ENCODE data around the gene MAP2K2.
A peak's percentile ranks its signal among the peaks of the same experiment; 100 is the strongest.
"Not testable (repeated sequence)": the region's sequence is repeated elsewhere in the genome, so short reads cannot be mapped to it uniquely, and the experiment has no call there.

The MAP2K2 gene

DNA sequence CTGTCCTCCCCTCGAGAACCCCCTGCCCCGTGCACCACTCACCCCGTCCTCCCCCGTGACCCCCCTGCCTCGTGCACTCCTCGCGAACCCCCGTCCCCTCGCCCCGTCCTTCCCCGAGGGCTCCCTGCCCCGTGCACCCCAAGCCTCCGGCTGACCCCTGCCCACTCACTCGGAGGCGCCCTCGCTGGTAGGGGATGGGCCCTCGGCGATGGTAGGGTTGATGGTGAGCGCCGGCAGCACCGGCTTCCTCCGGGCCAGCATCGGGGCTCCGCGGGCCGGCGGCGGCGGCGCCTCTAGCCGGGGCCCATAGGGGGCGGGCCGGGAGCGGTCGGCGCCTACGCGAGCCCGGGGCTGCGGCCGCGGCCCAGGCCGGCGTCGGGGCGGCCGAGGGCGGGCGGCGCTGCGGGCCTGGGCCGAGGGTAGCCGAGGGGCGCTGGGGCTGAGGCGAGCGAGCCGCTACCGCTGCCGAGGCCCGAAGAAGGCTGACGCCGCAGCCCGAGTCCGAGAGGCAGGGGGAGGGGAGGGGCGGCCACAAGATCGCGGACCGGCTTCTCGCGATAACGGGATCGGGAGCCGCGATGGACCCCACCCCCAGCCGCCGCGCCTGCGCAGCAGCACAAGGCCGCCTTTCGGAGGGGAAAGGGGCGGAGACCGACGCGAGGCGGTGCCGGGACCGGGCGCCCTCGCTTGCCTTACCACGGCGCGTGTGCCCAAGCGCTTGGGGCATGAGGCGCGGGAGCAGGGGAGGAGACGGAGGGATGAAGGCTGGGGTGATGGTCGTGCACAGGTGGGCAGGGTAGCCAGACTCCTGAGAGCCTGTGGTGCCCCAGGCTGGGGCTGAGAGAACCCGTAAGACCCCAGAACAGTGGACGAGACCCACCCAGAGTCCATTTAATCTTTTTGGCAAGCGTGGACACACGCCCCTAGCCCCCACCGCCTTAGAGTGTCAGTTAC lies at the start of gene MAP2K2:
MAP2K2 (minus strand) TSS at position 508 of the 954 bp plus-strand sequence; CDS start at position 261, 247 bp downstream.
- peak within 1 kb of the TSS; percentile 97 for H3K9ac ChIP-seq (ENCODE audit: insufficient read length)
- DNase-seq (ENCODE audit: low read depth, low spot score), result peak; percentile 40
- TF ChIP-seq EZH2 (IDR thresholded peaks at IDR 0.05) (no peak), FOXP2 (optimal IDR thresholded peaks at IDR 0.05; ENCODE audit: control extremely low read depth, extremely low read length, insufficient read depth) (peak; percentile 53), POLR2AphosphoS5 (IDR thresholded peaks at IDR 0.05; ENCODE audit: borderline replicate concordance, low read depth, low read length) (peak; percentile 95)
- no peaks in the 10 kb centered on the region for H3K9me3 ChIP-seq (ENCODE audit: low read depth, low read length)
- H3K36me3 ChIP-seq (ENCODE audit: insufficient read depth, low read length), result peaks cover 4% of the 10 kb centered on the region; the same call in 1 of the 2 replicates
- peak within 1 kb of the TSS; percentile 63; the same call in 1 of the 2 replicates for H3K27ac ChIP-seq
- H3K4me3 ChIP-seq, result peak within 1 kb of the TSS; percentile 76

DNA sequence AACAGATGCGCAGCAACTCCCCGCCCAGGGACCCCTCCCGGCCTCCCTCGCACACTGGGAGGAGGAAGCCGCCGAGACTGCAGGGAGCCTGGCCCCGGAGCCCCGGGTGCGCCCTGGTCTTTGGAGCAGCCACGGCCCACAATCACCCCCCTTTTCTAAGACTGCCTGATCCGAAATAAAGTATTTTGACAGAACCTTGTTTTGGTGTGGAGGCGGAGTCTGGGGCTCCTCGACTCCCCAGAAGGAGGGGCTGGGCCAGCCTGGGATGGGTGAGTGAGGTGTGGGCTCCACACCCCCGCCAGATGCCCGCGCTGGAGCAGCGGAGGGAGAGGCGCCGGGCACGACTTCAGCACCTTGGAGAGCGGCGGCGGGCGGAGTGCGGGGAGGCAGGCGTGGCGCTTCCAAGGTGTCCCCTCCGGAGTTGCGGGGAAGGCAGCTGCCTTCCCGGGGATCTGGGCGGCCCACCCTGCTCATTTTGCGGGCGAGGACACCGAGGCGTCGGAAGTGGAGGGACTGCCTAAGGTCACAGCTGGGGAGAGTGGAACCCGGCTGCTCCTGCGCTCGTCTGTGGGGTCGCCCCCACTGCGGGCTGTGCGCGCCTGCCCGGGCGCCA lies 49.0 kb upstream of the MAP2K2 start:
- TF ChIP-seq FOXP2 (optimal IDR thresholded peaks at IDR 0.05; ENCODE audit: control extremely low read depth, extremely low read length, insufficient read depth) (no peak), POLR2AphosphoS5 (IDR thresholded peaks at IDR 0.05; ENCODE audit: borderline replicate concordance, low read depth, low read length) (no peak), EZH2 (IDR thresholded peaks at IDR 0.05) (no peak)
- Histone ChIP-seq H3K9ac (ENCODE audit: insufficient read length) (no peak overlapping the region), H3K4me3 (no peak overlapping the region), H3K9me3 (ENCODE audit: low read depth, low read length) (no peaks in the 10 kb centered on the region), H3K36me3 (ENCODE audit: insufficient read depth, low read length) (no peaks in the 10 kb centered on the region), H3K27ac (no peak overlapping the region)
- DNase-seq (ENCODE audit: low read depth, low spot score), result no peak

DNA sequence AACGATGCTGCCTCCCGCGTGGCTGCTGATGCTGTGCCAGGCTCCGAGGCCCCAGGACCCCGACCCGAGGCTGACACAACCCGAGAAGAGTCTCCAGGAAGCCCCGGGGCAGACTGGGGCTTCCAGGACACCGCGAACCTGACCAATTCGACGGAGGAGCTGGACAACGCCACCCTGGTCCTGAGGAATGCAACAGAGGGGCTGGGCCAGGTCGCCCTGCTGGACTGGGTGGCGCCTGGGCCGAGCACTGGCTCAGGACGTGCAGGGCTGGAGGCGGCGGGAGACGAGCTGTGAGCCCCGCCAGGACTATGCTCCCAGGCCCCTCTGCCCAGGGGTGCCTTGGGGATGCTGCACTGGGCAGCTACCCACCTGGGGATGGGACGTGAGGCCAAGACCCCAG lies 47.8 kb upstream of the MAP2K2 start:
- H3K27ac ChIP-seq, result no peak overlapping the region
- no peak overlapping the region for H3K4me3 ChIP-seq
- no peak overlapping the region for H3K9ac ChIP-seq (ENCODE audit: insufficient read length)
- no peaks in the 10 kb centered on the region for H3K9me3 ChIP-seq (ENCODE audit: low read depth, low read length)
- TF ChIP-seq POLR2AphosphoS5 (IDR thresholded peaks at IDR 0.05; ENCODE audit: borderline replicate concordance, low read depth, low read length) (no peak), EZH2 (IDR thresholded peaks at IDR 0.05) (no peak), FOXP2 (optimal IDR thresholded peaks at IDR 0.05; ENCODE audit: control extremely low read depth, extremely low read length, insufficient read depth) (no peak)
- DNase-seq (ENCODE audit: low read depth, low spot score), result no peak
- no peaks in the 10 kb centered on the region for H3K36me3 ChIP-seq (ENCODE audit: insufficient read depth, low read length)

DNA sequence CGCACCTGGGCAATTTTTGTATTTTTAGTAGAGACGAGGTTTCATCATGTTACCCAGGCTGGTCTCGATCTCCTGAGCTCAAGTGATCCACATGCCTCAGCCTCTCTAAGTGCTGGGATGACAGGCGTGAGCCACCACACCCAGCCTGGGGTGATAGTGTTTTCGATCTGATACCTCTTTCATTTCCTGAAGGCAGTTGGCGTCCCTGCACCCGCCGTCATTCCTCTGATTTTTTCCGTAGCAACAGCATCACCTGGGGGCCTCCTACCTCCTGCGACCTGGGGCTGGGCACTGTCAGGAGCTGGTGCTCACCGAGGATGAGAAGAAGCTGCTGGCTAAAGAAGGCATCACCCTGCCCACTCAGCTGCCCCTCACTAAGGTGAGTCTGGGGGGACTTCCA lies 40.3 kb upstream of the MAP2K2 start:
- TF ChIP-seq FOXP2 (optimal IDR thresholded peaks at IDR 0.05; ENCODE audit: control extremely low read depth, extremely low read length, insufficient read depth) (no peak), POLR2AphosphoS5 (IDR thresholded peaks at IDR 0.05; ENCODE audit: borderline replicate concordance, low read depth, low read length) (no peak), EZH2 (IDR thresholded peaks at IDR 0.05) (no peak)
- Histone ChIP-seq H3K36me3 (ENCODE audit: insufficient read depth, low read length) (no peaks in the 10 kb centered on the region), H3K9ac (ENCODE audit: insufficient read length) (no peak overlapping the region), H3K9me3 (ENCODE audit: low read depth, low read length) (no peaks in the 10 kb centered on the region), H3K4me3 (no peak overlapping the region), H3K27ac (no peak overlapping the region)
- DNase-seq (ENCODE audit: low read depth, low spot score), result no peak

DNA sequence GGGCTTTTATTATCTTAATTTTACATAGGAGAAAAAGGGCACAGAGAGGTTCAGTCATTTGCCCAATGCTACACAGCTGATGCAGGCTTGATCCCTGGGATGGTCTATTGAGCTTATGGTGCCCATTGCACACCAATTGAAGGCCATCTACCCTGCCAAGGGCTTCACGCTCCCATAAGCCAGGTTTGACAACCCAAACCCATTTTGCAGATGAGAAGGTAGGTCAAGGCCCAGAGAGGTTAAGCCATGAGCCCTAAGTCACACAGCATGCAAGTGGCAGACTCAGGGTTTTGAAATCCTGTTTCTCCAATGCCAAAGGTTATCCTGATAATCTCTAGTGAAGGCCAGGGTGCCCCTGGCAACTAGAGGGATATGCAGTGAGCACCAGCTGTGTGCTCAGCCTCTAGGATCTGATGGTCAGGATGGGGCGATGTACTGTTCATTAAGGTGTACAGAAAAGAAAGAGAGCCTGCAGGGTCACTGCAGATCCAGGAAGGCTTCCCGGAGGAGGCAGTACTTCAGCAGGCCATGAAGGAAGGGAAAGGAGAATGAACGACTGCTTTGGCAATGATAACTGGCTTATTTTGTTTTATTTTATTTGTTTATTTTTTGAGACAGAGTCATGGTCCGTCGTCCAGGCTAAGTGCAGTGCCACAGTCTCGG lies 37.6 kb upstream of the MAP2K2 start:
- TF ChIP-seq EZH2 (IDR thresholded peaks at IDR 0.05) (no peak), FOXP2 (optimal IDR thresholded peaks at IDR 0.05; ENCODE audit: control extremely low read depth, extremely low read length, insufficient read depth) (no peak), POLR2AphosphoS5 (IDR thresholded peaks at IDR 0.05; ENCODE audit: borderline replicate concordance, low read depth, low read length) (no peak)
- Histone ChIP-seq H3K27ac (no peak overlapping the region), H3K36me3 (ENCODE audit: insufficient read depth, low read length) (no peaks in the 10 kb centered on the region), H3K9ac (ENCODE audit: insufficient read length) (no peak overlapping the region), H3K9me3 (ENCODE audit: low read depth, low read length) (no peaks in the 10 kb centered on the region), H3K4me3 (no peak overlapping the region)
- DNase-seq (ENCODE audit: low read depth, low spot score), result no peak

DNA sequence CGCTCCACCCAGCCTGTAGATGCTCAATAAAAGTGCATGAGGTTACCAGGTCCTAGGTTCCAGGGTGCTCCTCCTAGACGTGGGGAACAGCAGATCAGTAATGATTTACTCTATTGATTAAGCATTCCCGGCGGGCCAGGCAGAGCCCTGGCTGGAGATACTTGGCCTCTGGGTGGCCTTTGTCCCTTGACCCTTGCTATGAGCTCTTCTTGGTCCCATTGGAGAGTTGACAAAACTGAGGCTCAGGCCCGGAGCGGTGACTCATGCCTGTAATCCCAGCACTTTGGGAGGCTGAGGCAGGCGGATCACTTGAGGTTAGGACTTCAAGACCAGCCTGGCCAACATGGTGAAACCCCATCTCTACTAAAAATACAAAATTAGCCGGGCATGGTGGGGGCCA lies 34.0 kb upstream of the MAP2K2 start:
- H3K4me3 ChIP-seq; DNase-seq (ENCODE audit: low read depth, low spot score); H3K27ac ChIP-seq; H3K36me3 ChIP-seq (ENCODE audit: insufficient read depth, low read length); H3K9me3 ChIP-seq (ENCODE audit: low read depth, low read length); H3K9ac ChIP-seq (ENCODE audit: insufficient read length): not testable (repeated sequence)

DNA sequence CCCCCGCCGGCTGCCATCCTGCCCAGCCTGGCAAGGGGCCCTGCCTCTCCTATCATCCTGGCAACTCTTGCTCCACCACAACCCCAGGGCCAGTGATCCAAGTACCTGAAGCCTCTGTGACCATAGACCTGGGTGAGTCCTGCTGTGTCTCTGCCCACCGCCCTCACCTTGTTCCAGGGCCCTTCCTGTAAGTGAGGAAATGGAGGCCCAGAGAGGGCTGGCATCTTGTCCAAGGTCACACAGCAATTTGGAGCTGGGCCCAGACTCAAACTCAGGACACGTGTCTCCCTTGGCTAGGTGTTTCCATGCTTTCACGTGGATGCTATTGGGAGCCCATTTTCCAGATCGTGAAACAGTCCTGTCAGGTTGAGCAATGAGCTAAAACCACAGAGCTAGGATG lies 33.2 kb upstream of the MAP2K2 start:
- no peak for TF ChIP-seq FOXP2 (optimal IDR thresholded peaks at IDR 0.05; ENCODE audit: control extremely low read depth, extremely low read length, insufficient read depth)
- TF ChIP-seq POLR2AphosphoS5 (IDR thresholded peaks at IDR 0.05; ENCODE audit: borderline replicate concordance, low read depth, low read length), result no peak
- no peak for TF ChIP-seq EZH2 (IDR thresholded peaks at IDR 0.05)
- Histone ChIP-seq H3K4me3 (no peak overlapping the region), H3K36me3 (ENCODE audit: insufficient read depth, low read length) (no peaks in the 10 kb centered on the region), H3K9me3 (ENCODE audit: low read depth, low read length) (no peaks in the 10 kb centered on the region), H3K27ac (no peak overlapping the region), H3K9ac (ENCODE audit: insufficient read length) (no peak overlapping the region)
- DNase-seq (ENCODE audit: low read depth, low spot score), result no peak

DNA sequence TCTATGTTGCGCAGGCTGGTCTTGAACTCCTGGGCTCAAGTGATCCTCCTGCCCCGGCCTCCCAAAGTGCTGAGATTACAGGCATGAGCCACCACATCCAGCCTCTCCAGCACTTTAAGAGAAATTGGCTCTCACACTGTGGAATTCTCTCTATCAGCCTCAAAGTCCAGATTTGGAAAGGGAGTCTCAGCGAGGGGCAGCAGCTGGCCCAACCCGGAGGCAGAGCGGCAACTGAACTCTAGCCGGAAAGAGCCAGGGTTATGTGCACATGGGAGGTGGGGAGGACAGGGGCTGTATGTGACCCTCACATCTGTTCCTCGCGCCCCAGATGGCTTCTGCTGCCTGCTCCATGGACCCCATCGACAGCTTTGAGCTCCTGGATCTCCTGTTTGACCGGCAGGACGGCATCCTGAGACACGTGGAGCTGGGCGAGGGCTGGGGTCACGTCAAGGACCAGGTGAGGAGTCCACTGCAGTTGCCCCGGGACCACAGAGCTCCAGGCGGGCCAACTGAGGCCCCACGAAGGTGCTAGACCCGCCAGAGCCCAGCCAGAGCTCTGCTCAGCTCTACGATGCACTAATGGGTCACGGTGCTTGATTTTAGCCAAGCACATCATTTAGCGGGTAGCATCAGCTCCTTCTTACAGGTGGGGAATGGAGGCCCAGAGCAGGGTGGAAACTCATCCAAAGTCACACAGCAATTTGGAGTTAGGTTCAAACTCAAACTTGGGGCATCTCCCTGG lies 30.8 kb upstream of the MAP2K2 start:
- TF ChIP-seq FOXP2 (optimal IDR thresholded peaks at IDR 0.05; ENCODE audit: control extremely low read depth, extremely low read length, insufficient read depth) (no peak), POLR2AphosphoS5 (IDR thresholded peaks at IDR 0.05; ENCODE audit: borderline replicate concordance, low read depth, low read length) (no peak), EZH2 (IDR thresholded peaks at IDR 0.05) (no peak)
- H3K9me3 ChIP-seq (ENCODE audit: low read depth, low read length), result no peaks in the 10 kb centered on the region
- H3K36me3 ChIP-seq (ENCODE audit: insufficient read depth, low read length), result no peaks in the 10 kb centered on the region
- no peak overlapping the region for H3K9ac ChIP-seq (ENCODE audit: insufficient read length)
- no peak for DNase-seq (ENCODE audit: low read depth, low spot score)
- H3K27ac ChIP-seq, result no peak overlapping the region
- H3K4me3 ChIP-seq, result no peak overlapping the region

Measured in SK-N-MC (cell line).